Stimulated activated CD4-positive, alpha-beta T cell treated with anti-CD3 and anti-CD28 coated beads, Interleukin-4, amount 100 ng/mL, for 4 hours (primary cell): ENCODE measurements around the gene DPYD.

ENCODE experiments used
- DNase-seq, 2 experiments: peaks; one replicate each; pipeline ENCODE4 v3.0.0-alpha.2; 2020

The DPYD gene

DNA sequence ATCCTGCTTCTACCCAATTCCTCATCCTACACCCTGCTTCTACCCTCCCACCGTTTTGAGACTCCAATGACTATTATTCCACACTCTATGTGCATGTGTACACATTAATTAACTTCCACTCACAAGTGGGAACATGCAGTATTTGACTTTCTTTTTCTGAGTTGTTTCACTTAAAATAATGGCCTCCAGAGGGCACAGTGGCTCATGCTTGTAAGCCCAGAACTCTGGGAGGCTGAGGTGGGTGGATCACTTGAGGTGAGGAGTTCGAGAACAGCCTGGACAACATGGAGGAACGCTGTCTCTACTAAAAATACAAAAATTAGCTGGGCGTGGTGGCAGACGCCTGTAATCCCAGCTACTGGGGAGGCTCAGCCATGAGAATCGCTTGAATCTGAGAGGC is 734.5 kb downstream of the DPYD start:
- DNase-seq = no peak

DNA sequence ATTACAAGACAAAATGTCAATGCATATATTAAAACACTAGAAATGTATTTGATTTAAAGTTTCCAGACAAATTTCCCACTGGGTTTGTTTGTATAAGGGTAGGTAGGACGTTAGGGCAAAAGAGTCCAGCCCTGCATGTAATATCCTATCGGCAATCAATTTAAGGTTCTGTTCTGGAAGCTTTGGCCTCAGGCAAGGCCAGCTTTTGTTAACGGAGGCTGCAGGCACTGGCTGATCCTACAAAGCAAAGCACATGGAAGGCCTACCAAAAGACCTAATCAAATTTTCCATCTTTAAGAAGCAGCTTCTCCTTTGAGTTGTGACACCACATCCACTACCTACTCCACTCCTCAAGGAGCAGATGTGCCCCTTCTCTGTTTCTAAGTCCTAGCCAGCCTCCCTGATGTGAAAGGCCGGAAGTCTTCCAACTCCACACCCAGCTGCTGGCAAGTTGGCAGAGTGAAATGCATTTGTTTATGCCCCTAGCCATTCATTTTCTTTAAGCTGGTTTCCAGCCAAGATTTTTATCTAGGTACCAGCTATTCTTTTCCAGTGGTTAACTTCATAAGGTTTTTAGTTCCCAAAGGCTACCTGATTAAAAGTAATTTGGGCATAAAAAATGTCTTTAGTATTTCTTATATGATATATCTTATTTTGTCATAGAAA is 746.7 kb downstream of the DPYD start:
- DNase-seq = no peak

DNA sequence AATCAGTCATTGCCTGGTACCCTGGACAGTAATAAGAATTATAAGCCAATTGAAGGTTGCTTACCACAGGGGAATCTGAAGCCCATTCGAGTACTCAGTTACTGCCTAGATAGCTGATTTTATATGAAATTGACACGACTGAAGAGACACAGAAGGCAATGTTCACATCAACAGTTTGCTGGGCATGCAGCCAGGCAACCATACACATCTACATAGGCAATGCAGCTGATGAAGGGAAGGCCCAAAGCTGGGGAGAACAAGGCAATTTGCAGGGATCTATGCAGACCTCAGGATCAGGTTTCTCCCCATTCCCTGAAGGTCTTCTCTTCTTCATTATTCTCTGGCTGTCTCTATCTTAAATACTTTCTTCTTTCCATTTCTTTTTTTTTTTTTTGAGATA is 750.5 kb downstream of the DPYD start:
- no peak for DNase-seq

DNA sequence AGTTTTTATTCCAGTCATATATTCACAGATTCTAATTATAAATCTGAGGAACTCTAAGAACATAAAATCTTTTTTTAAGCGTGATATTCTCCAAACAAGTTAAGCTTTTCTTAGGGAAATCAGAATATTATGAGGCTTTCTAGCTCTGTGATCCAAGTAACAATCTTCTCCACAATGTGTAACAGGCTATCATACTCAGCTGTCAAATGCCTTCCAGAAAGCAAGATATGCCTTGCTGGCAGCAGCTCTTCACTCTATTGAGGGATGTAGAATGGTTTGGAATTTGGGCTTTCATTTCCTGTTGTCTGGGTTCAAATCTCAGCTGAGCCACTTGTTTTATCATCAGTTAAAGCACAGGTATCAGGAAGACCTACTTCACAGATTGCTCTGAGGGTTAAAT is 752.8 kb downstream of the DPYD start:
- DNase-seq = no peak

GRCh38 chr1:97167246-97167645 is 753.6 kb downstream of the DPYD start:
- no peak for DNase-seq

GRCh38 chr1:97166626-97167025 is 754.2 kb downstream of the DPYD start:
- no peak for DNase-seq

- DNase-seq = no peak
Measured at GRCh38 chr1:97164276-97164639, 756.6 kb downstream of the DPYD start.

GRCh38 chr1:97163591-97164275 is 757.1 kb downstream of the DPYD start:
- DNase-seq = no peak

- DNase-seq = no peak
Measured at GRCh38 chr1:97160818-97161217, 760.0 kb downstream of the DPYD start.

DNA sequence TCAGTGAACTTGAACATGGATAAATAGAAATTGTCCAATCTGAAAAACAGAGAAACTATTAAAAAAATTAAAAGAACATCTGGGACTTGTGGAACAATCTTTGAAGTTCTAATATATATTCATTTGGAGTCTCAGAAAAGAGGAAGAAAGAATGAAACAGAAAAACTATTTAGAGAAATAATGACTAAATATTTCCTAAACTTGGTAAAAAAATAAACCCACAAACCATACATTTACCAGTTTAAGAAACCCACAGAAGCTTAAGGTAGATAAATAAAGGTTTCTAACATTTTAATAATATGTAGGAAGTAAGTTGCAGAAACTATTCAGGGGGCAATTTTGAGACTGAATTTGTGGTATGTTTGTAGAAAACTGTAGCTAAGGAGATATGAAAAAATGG is 761.5 kb downstream of the DPYD start:
- no peak for DNase-seq

DNA sequence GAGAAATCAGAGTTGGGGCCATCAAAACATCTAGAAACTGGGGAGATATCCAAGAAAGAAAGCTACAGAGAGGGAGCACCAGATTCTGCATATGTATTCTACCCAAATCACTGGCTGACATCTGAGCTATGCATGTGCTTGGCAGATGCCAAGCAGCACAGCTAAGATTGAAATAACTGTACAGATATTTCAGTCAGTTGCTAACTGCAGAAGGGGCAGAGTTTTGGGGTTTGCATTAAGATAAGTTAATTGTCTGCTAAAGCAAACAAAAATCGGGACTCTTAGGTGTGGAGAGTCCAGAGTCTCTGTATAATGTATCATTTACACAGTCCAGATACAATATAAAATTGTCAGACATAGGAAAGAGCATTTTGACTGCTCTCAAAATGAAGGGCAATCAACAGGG is 762.1 kb downstream of the DPYD start:
- no peak for DNase-seq

DNA sequence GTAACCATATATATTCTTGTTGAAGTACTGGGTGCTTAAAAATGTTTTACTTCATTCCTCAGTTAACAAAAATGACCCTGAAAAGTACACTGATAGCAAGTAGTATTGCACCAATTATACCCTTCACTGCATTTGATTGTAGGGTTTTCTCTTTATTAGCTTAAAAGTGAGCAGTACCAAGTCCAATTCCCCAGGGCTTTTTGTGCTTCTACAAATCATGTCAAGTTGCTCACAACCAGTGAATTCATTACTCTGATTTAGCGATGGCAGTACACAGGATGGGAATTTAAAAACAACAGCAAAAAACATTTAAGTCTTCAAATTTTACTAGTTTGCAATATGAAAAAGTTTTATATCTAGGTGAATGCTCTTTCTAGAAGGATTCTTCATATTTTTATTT is 762.8 kb downstream of the DPYD start:
- no peak for DNase-seq

DNA sequence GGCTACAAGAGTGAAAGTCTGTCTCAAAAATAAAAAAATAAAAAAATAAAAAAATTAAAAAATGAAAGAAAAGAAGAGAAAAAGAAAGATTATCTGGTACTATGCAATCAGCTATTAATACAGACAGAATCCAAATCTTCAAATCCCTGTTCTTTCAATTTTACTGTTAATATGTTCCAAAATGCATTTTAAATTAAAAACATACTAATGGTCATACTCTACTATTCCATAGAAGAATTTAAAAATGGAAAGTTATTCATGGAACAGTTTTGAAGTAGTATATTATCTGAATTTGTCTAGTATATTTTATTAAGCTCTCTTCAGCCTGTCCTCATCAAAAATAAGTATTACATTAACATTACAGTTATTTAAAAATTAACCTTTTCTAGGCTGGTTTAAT is 769.2 kb downstream of the DPYD start:
- DNase-seq = no peak

DNA sequence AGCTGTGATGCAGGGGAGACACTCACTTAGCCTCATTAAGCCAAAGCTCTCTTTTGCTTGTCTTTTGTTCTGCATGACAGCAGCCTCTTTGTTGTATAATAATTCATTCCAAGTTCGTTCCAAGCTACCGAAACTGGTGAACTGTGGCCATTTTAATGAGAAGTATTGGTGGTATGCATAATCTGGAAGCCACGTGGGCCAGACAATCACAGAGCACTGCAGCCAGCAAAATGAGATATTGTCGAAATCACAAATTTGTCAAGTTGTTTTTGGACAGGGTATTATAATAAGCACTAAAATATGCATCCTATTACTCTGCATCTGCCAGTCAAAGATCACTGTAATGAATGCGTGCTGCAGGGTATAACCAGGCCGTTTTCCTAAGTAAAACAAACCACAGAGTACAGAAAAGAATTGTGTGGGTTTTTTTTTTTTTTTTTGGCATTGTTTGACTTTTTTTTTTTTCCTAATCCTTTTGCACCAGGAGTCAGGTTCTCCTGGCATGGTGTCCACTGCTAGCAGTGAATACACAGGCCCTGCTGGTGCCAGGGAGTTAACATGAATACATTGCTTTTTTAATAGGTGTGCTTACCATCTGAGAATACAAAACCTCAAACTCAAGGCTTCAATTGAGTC is 775.4 kb downstream of the DPYD start:
- no peak for DNase-seq

GRCh38 chr1:97144527-97144926 is 776.3 kb downstream of the DPYD start:
- no peak for DNase-seq

- no peak for DNase-seq
Measured at GRCh38 chr1:97143236-97143882, 777.5 kb downstream of the DPYD start.

DNA sequence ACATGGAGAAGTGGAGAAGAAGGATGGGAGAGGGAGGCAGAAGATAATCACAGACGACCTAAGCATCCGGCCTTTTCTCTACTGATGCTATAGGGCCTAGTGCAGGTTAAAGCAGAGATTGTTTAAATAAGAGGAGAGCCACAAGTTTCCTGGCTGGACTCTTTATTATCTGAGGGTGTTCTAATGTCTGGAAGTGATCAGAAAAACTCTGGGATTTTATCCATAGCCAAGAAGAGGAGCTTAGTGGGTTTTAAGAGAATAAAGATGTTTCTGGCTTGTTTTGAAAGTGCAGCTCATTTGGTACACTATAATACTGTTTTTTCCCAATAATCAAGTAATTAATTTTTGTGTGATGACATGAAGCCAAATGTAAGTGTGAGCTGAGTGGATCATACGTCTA is 780.2 kb downstream of the DPYD start:
- no peak for DNase-seq

DNA sequence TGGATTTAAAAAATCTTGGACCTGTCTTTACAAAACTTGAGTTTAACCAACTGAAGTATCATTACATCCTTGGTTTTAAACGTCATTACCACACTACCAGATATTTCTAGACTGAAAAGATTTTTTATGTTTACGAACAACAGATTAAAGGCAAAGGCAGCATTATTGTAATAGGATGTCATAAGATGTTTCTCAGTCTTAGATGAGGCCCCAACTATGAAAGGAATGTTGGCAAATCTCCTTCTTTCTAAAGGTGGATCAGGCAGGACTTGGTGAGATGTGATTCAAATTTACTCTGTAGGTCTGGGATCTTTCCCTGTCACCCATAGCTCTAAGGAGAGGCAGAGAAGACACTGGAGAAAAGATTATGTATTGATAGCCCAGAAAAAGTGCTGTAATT is 781.3 kb downstream of the DPYD start:
- DNase-seq = no peak

DNA sequence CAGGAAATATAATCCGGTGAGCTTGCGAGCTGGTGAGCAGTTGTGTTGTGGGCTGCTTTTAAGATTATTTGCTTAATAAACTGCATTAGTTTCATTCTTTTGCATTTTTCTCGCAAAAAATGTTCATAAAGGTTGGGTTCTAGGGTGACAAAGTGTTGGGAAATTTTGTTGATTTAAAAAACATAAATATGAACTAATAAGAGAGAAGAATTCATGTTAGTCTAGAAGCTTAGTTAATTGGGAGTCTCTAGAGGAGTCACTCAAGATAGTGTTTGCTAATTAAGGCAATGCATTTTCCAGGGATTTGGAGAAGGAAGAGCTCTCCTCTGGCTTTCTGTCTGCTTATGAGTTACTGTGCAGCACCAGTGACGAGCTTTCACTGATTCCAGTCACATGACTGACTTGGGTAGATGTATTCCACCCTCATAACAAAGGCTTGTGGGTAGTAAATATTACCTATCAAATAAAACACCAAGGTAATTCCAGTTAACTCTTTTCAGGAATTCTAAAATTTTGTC is 782.3 kb downstream of the DPYD start:
- no peak for DNase-seq

- no peak for DNase-seq
Measured at GRCh38 chr1:97137862-97138514, 782.8 kb downstream of the DPYD start.

- no peak for DNase-seq
Measured at GRCh38 chr1:97136996-97137395, 783.8 kb downstream of the DPYD start.

GRCh38 chr1:97135972-97136371 is 784.9 kb downstream of the DPYD start:
- DNase-seq = no peak

DNA sequence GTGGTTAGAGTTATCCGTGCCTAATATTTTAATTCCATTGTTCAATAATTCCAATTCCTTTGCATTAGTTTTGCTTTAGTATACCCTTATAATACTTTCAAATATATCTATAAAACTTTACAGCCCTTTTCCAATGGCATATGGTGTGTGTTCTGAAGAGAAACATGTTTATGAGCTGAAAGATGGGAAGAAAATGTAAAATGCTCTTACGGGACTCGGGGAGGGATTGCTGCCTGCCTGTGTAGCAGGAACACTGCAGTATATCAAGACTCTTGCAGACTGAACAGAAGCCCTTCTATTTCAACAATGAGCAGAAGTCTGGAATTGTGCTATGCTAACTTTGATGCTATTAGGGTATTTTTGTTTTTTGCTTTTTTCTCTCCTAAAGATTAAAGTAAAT is 792.4 kb downstream of the DPYD start:
- DNase-seq = no peak
